KBM-7 (cell line): ENCODE results near the gene LRRC72.
"Not testable (repeated sequence)": the region's sequence is repeated elsewhere in the genome, so short reads cannot be mapped to it uniquely, and the experiment has no call there.

Source experiments
- DNase-seq: peaks from one replicate; pipeline ENCODE4 v3.0.0-alpha.2; 2015
- in situ Hi-C: fragments of 300-500 bp; cut with MboI; formaldehyde crosslinking; loops from 2 replicates; pipeline ENCODE4 v1.14.3; 2020; ENCODE audit warnings: low sequenced_read_pairs, low pct_unique_long_range_greater_than_20kb, mixed read lengths

LRRC72 gene

DNA sequence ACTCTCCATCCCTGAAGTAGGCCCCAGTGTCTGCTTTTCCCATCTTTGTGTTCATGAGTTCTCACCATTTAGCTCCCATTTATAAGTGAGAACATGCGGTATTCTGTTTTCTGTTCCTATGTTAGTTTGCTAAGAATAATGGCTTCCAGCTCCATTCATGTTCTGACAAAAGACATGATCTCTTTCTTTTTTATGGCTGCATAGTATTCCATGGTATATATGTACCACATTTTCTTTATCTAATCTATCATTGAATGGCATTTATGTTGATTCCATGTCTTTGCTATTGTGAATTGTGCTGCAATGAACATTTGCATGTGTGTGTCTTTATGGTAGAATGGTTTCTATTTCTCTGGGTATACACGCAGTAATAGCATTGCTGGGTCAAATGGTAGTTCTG is 6.6 kb upstream of the LRRC72 start:
- DNase-seq, in situ Hi-C loops: not testable (repeated sequence)

DNA sequence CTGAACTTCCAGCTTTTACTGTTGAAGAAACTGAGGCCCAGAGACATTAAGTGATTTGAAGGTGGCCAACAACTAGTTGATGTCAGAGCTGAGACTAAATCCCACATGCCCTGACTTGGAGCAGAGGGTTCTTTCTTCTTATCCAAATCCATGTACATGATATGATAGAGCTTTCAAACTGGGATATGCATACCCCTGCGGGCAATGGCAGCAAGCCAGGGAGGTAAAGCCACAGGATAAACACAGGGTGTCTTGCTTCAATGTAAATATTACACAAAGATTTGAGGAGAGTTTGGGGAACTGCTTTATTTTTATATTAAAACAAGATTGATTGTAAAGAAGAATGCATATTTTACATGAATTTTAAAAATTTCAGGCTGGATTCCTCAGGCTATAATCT is 2.3 kb upstream of the LRRC72 start:
- in situ Hi-C loops = no loop called here
- no peak for DNase-seq

DNA sequence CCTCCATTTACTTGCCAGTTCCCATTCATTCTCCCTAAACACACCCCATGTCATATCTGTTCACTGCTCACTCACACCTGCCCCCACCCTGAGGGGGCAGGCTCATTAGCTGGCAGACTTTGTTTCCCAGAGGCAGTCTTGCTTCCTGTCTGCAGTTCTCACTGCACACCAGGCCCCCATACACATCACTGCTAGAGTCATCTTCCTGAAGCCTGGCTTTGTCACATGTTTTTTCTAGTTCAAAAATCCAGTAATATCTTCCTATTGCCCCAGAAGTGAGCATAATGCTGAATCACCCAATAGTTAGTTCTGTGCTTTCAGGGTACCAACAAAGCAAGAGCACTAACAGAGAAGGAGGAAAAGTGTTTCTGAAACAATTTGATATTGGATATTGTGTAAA is 1.9 kb downstream of the LRRC72 start:
- in situ Hi-C loops = no loop called here

DNA sequence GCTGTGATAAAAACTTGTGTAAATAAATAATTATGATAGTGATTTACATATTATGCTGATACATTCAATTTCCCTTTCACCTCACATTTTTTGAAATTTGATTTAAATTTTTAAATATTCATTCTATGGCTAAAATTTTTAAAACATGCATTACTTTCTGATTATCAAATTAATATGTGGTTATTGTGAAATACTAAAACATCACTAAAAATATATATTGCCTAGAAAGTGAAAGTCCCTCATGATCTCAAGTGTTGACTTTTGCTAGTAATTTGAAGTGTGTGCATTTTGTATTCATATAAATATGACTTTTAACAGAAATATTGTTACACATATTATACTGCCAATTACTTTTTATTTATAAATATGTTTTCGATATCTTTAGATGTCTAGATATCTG is 3.1 kb downstream of the LRRC72 start:
- no peak for DNase-seq
- in situ Hi-C loops = no loop called here

More for the DNA sequence above, 1.9 kb downstream of the LRRC72 start:
- no peak for DNase-seq

DNA sequence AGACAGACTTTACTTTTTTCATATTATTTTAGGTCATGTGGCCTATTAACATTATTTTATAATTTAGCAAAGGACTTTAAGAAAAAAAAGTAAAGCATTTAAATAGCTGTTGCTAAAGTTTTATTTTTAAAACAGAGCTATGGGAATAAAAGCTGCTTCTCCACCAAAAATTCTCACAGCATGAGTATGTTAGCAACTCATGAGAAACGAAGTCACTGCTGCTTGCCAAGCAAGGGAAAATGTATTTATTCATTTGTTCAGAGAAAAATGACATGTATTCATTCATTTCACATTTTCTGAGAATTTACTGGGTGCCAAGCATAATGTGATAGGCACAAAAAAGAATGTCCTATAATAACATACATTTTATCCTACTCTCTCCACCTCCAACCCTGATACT is 5.1 kb downstream of the LRRC72 start:
- in situ Hi-C loops = no loop called here
- no peak for DNase-seq

DNA sequence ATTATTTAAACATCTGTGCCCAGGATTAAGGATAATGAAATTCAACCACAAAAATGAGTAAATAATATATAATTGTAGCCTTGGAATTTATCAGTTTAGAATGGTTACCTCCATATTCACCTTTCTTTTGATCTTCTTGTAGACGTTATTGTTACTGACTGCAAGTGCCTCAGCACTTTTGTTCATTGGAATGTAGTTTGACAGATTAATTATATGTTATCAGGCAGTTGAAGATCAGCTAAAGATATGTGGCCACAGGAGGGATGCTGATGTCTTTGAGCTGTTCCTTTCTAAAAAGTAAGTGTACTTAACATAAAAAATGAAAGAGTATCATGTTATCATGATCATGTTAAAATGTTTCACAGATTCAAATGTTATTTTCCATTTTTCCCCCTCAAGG is 5.6 kb downstream of the LRRC72 start:
- DNase-seq = no peak
- in situ Hi-C loops = no loop called here

DNA sequence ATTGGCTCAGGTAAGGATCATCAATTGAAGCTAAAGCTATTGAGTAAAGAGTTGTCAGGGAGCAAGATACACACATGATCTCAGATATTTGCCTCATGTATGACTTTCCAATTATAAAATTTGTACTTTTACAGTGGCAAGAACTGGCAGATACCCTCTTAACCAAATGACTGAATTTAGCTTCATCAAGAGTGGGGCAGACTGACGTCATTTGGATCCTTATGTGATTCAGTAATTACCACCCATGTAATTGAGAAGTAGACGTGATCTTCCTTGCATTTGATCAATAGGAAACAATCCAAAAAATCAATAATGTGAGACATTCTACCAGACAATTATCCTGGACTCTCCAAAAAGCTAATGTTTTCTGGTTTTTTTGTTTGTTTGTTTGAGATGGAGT is 8.9 kb downstream of the LRRC72 start:
- in situ Hi-C loops = no loop called here
- no peak for DNase-seq

DNA sequence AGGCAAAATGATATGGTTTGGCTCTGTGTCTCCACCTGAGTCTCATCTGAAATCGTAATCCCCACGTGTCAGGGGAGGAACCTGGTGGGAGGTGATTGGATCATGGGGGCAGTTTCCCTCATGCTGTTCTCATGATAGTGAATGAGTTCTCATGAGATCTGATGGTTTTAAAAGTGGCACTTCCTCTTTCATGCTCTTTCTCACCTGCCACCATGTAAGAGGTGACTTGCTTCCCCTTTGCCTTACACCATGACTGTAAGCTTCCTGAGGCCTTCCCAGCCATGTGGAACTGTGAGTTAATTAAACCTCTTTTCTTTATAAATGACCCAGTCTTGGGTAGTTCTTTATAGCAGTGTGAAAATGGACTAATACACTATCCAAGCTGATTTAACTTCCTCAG is 13.9 kb downstream of the LRRC72 start:
- in situ Hi-C loops = not testable (repeated sequence)
- DNase-seq = peak; percentile 25

DNA sequence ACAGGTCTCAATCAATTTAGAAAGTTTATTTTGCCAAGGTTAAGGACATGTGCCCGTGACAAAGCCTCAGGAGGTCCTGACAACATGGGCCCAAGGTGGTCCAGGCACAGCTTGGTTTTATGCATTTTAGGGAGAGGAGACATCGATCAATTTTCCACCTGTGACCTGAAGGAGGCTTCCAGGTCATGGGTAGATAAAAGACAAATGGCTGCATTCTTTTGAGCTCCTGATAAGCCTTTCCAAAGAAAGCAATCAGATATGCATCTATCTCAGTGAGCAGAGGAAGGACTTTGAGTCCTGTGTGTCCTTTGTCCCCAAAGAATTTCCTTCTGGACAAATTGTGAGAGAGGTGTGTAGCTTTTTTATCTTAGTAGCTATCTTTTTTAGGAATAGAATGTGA is 15.8 kb downstream of the LRRC72 start:
- no peak for DNase-seq
- in situ Hi-C loops = no loop called here

DNA sequence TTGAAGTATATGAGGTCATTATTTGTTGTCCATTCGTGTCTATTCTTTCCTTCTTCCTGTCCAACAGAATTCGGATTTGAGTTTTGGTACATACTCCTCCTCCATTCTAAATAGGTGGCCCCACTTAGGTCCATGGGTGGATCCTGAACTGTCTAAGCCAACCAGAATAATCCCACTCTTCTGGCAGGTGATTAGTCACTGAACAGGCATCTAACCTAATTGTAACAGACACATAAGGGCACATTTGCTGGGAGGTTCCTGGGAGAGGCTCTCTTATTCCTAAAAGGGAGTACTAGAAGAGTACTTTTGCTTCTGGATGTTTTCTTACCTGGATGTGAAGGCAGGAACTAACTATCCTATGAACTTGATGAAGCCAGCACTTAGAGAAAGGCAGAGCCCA is 16.8 kb downstream of the LRRC72 start:
- no peak for DNase-seq
- in situ Hi-C loops = no loop called here

DNA sequence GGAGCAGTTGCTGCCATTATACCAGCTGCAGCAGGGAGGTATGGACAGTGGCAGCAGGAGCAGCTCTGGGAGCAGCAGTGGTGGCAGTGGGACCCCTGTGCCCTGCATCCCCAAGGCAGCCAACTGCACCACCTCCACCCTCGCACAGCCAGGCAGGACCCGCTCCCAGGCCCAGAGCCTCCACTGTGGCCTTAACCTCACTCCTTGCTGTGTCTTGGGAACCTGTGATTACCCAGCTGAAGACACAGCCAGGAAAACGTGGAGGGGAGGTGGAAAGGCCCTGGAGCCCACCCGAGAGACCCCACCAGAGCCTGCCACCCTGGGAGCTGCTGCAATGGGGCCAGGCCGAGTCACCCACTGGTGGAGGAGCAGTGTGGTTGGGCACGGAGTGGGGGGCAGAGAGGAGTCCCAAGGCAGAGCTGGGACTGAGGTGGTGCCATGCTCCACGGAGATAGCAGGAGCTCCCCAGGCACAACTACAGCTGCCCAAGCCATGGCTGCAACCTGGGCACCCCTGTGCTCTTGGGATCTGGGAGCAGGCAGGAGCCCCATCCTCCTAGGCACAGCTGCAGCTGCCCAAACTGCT is 20.4 kb downstream of the LRRC72 start:
- in situ Hi-C loops = no loop called here
- no peak for DNase-seq

DNA sequence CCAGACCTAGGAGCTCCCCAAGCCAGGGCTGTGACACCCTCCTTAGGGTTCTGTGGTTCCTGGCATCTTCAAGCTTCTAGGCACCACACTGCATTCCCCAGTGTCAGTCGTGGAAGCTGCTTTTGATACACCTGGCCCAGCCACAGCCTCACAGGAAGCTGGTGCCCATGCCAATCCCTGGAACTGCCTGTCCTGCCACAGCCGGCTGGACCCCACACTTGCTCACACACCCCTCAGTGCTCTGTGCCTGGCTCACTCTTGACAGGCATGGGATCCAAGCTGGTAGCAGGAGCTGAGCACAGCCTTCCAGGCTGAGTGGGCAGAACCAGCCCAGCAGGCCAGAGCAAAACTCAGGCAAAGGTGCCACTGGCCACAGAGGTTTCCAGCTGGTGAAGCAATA is 21.8 kb downstream of the LRRC72 start:
- in situ Hi-C loops = no loop called here
- DNase-seq = no peak

DNA sequence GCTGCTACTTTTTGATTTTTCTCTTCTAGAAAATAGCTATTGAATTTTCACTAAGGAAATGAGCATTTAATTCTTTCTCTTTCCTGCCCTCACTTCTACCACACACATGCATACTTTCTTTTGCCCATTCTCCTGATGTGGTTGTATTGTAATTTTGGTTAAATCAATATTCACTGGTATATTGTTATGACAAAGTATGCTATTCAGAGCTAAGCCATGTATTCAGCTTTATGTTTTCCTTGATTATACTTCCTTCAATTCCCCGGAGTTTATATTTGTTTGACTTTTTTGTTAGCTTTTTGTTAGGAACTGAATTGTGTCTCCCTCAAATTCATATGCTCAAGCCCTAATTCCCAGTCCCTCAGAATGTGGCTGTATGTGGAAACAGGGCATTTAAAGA is 24.0 kb downstream of the LRRC72 start:
- DNase-seq = no peak
- in situ Hi-C loops = loop anchor here (25.0 kb wide), 1 partner anchor 463 kb away; no protein-coding TSS in a partner anchor

DNA sequence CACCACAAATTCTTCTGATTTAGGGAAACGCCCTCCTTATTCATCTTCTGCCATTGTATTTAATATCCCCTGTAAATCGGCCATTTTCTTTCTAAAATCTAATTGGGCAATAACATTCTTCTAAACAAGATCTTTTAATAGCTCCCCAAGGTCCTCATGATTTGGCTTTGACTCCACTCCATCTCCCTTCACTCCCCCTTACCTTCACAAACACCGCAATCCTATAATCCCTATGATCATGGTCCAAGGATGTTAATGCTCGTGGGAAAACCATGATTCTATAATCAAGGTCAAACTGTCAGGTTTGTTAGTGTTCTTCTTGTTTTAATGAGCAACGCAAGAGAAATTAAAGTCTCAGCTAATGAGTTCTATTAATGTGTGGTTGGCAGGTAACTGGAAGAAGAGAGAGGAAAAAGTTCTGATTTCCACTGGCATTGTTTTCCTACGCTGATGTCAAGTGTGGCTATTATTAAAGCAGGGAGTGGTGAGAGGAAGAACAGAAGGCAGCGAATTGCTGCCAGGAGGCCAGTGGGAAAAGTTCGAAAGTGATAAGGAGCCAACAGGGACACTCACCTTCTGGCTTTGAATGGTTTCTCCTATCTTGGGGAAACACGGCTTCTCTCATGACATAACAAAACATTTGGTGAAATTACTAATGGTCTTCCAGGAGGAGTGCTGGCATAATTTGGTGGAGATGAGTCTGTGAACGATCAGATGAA is 28.1 kb downstream of the LRRC72 start:
- in situ Hi-C loops = loop anchor here (25.0 kb wide), 1 partner anchor 467 kb away; no protein-coding TSS in a partner anchor
- DNase-seq = no peak

DNA sequence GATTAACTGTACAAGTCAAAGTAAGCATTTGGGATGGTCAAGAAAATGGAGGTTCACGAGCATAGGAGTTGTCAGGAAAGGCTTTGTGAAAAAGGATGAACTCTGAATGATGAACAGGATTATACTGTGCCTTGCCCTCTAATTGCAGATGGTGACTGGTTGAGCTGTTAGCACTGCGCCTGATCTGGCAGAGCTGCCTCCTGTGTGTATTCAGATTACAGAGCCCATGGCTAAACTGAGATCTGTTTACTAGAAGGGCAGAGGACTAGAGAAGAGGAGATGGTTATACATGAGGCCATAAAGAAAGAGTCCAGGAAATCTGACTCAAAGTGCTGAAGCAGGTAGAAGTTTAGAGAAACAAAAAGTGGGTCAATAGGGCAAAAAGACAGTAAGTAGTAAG is 29.7 kb downstream of the LRRC72 start:
- in situ Hi-C loops = loop anchor here (25.0 kb wide), 1 partner anchor 469 kb away; no protein-coding TSS in a partner anchor
- DNase-seq = no peak

DNA sequence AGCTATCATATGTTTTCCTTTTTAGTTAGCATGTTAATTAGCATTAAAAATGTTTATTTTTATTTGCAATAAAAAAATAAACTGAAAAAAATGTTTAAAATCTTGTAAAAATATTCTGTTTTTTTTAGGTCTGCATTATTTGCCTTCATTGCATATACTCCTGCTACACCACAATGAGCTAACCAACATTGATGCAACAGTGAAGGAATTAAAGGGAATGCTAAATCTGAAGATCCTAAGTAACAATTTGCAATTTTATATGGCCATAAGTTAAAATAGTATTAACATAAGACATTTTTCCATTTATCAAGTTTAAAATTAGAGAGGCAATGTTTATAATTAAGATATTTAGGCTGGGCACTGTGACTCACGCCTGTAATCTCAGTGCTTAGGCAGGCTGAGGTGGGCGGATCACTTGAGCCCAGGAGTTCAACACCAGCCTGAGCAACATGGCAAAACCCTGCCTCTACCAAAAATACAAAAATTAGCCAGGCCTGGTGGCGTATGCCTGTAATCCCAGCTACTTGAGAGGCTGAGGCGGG is 32.2 kb downstream of the LRRC72 start:
- DNase-seq = no peak
- in situ Hi-C loops = loop anchor here (25.0 kb wide), 1 partner anchor 472 kb away; no protein-coding TSS in a partner anchor

DNA sequence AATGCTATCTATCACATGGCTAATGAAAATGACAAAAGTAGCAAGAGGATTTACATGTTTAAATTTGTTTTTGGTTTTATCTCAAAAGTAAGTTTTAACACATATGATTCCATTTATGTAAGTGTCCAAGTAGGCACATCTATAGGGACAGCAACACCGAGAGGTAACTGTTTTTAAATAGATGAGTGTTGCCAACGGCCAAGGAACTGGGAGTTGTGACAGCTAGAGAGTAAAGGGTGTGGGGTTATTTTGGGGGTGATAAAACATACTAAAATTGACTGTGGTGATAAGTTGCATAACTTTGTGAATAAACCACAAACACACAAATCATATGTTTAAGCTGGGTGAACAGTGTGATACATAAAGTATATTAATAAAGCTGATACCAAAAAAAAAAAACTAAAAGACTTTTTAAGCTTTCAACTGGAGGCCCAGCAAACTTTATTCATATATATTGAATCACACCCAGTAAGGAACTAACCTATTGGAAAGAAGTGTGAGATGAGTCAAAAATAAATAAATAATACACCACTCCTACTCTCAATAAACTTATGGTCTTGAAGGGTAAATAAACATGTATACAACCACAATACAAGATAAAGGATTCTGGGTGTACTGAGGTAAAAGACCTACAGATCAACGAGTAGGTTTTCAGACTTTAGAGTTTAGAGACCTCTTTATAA is 33.0 kb downstream of the LRRC72 start:
- in situ Hi-C loops = loop anchor here (25.0 kb wide), 1 partner anchor 472 kb away; no protein-coding TSS in a partner anchor
- no peak for DNase-seq

DNA sequence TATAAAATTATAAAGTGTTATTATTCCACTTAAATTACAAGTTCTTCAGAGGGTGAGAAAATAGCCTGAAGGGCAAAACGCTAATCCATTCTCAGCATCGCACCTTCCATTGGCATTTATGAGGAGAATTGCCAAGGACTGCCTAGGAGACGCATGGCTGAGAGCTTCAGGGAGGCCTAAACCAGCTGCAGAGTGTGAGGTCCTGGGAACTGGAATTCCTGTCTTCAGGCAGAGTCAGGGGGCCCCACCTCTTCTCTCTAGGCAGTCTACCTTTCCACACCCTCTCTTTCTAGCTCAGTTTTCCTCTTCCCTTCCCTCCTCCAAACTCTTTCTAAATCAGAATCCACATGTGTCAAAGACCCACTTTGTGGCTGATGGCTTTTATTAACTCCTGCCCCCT is 35.3 kb downstream of the LRRC72 start:
- in situ Hi-C loops = loop anchor here (25.0 kb wide), 1 partner anchor 475 kb away; no protein-coding TSS in a partner anchor
- DNase-seq = no peak

DNA sequence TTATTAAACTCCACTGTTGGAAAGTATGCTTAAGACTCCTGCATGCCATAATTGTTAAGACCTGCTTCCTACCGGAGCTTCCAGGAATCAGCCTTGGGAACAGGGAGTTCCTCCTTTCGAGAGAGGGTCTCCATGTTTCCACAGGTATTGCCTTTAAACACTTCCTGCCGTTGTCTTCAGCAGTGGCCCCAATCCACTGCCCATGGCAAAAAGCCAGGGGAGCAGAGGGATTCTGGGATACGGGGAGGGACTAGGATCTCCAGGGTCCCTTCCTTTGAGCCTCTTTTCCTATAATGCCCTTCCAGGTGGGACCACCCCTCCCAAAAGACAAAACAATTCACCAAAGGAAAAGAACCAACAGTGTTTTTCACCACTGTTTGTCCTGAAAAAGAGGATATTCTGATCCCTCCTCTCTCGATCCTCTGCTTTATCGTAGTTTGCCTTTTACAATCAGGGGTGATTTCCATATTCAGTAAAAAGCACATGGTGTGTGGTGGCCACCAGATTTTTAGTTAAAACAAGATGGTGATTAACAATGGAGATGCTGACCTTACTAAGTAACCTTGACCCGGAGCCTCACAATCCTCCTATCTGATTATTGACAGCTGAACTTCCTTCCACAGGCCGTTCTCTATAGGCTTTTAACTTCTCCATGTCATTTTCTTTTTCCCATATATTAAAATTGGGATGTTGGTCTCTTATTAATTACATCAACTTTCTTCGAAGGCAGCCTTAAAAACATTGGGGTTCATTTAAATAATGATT is 36.0 kb downstream of the LRRC72 start:
- in situ Hi-C loops = loop anchor here (25.0 kb wide), 1 partner anchor 475 kb away; no protein-coding TSS in a partner anchor
- no peak for DNase-seq
